Liver (tissue), 9 donors: ENCODE measurements around the gene PSMG3. TPM values are rescaled to one million over a fixed set of nuclear protein-coding genes. Genes with fewer than 3 reads are reported as not detected.

Experiments
- DNase-seq: peaks from one replicate; pipeline ENCODE4 v3.0.0-alpha.2; 2017; ENCODE audit warnings: low spot score
- H3K27ac ChIP-seq, 2 donors: one replicate each; pipeline ENCODE4 v1.7.0; 2013; ENCODE audit warnings: inconsistent platforms in 2 of 2, low read length in 2 of 2, control low read depth in 1 of 2, low read depth in 1 of 2, mild to moderate bottlenecking in 1 of 2
- H3K27me3 ChIP-seq, 4 donors: one replicate each; pipeline versions ENCODE4 v1.6.1 to v1.7.0; 2013; ENCODE audit warnings: low read length in 3 of 4, inconsistent platforms in 1 of 4, mild to moderate bottlenecking in 1 of 4, moderate library complexity in 1 of 4; ENCODE audit not compliant: control insufficient read depth in 4 of 4, insufficient read depth in 4 of 4
- H3K36me3 ChIP-seq, 4 donors: one replicate each; pipeline versions ENCODE4 v1.6.1 to v1.7.0; 2013; ENCODE audit warnings: low read length in 3 of 4, mild to moderate bottlenecking in 3 of 4, low read depth in 1 of 4, moderate library complexity in 1 of 4; ENCODE audit not compliant: control insufficient read depth in 4 of 4, insufficient read depth in 3 of 4
- H3K4me1 ChIP-seq, 4 donors: one replicate each; pipeline versions ENCODE4 v1.6.1 to v1.7.0; 2013; ENCODE audit warnings: low read length in 3 of 4, mild to moderate bottlenecking in 3 of 4, moderate library complexity in 1 of 4; ENCODE audit not compliant: control insufficient read depth in 4 of 4, insufficient read depth in 4 of 4
- H3K4me3 ChIP-seq, 3 donors: one replicate each; pipeline versions ENCODE4 v1.6.1 to v1.7.0; 2013; ENCODE audit warnings: low read length in 3 of 3, control low read depth in 1 of 3, low read depth in 1 of 3, mild to moderate bottlenecking in 1 of 3
- H3K9ac ChIP-seq, 2 donors: one replicate each; pipeline ENCODE4 v1.7.0; 2013; ENCODE audit warnings: low read length in 2 of 2, mild to moderate bottlenecking in 2 of 2, moderate library complexity in 2 of 2, control low read depth in 1 of 2, low read depth in 1 of 2
- H3K9me3 ChIP-seq, 4 donors: one replicate each; pipeline versions ENCODE4 v1.6.1 to v1.7.0; 2013; ENCODE audit warnings: low read length in 3 of 4; ENCODE audit not compliant: control insufficient read depth in 4 of 4
- ATF3 ChIP-seq: IDR thresholded peaks from 2 replicates; pipeline ENCODE4 v1.6.1; 2016; ENCODE audit warnings: antibody characterized with exemption
- CTCF ChIP-seq: fragments of 150-350 bp; IDR thresholded peaks from 2 replicates; pipeline ENCODE4 v1.5.1; 2017; ENCODE audit warnings: improper control_type of control experiment, low read depth, low read length; ENCODE audit not compliant: missing input control
- EGR1 ChIP-seq, 2 donors: IDR thresholded peaks; 2 replicates each; pipeline ENCODE4 v1.6.1; 2016 to 2018; ENCODE audit warnings: antibody characterized with exemption in 2 of 2, low read depth in 2 of 2
- FOXA1 ChIP-seq: IDR thresholded peaks from 2 replicates; pipeline ENCODE4 v1.6.1; 2016; ENCODE audit warnings: antibody characterized with exemption
- FOXA2 ChIP-seq: IDR thresholded peaks from 2 replicates; pipeline ENCODE4 v1.6.1; 2016; ENCODE audit warnings: antibody characterized with exemption
- GABPA ChIP-seq, 2 donors: IDR thresholded peaks in 1 of 2; conservative IDR thresholded peaks in 1 of 2; 2 replicates each; pipeline ENCODE4 v1.6.1; 2016; ENCODE audit warnings: antibody characterized with exemption in 2 of 2, mild to moderate bottlenecking in 1 of 2, moderate library complexity in 1 of 2
- HNF4A ChIP-seq, 2 donors: conservative IDR thresholded peaks; 2 replicates each; pipeline ENCODE4 v1.6.1; 2016; ENCODE audit warnings: antibody characterized with exemption in 2 of 2, mild to moderate bottlenecking in 2 of 2
- JUND ChIP-seq, 2 donors: IDR thresholded peaks; 2 replicates each; pipeline ENCODE4 v1.6.1; 2016; ENCODE audit warnings: antibody characterized with exemption in 2 of 2
- MAX ChIP-seq: IDR thresholded peaks from 2 replicates; pipeline ENCODE4 v1.6.1; 2016; ENCODE audit warnings: antibody characterized with exemption
- NR2F2 ChIP-seq: IDR thresholded peaks from 2 replicates; pipeline ENCODE4 v1.6.1; 2016; ENCODE audit warnings: antibody characterized with exemption
- RAD21 ChIP-seq, 2 donors: IDR thresholded peaks; 2 replicates each; pipeline ENCODE4 v1.6.1; 2016; ENCODE audit warnings: antibody characterized with exemption in 2 of 2, mild to moderate bottlenecking in 2 of 2
- REST ChIP-seq: IDR thresholded peaks from 2 replicates; pipeline ENCODE4 v1.6.1; 2016; ENCODE audit warnings: antibody characterized with exemption, mild to moderate bottlenecking
- RXRA ChIP-seq, 2 donors: IDR thresholded peaks; 2 replicates each; pipeline ENCODE4 v1.6.1; 2017 to 2018; ENCODE audit warnings: antibody characterized with exemption in 2 of 2, mild to moderate bottlenecking in 1 of 2
- SP1 ChIP-seq: IDR thresholded peaks from 2 replicates; pipeline ENCODE4 v1.6.1; 2018; ENCODE audit warnings: antibody characterized with exemption, mild to moderate bottlenecking
- TAF1 ChIP-seq: conservative IDR thresholded peaks from 2 replicates; pipeline ENCODE4 v1.6.1; 2016; ENCODE audit warnings: antibody characterized with exemption, mild to moderate bottlenecking
- YY1 ChIP-seq: IDR thresholded peaks from 2 replicates; pipeline ENCODE4 v1.6.1; 2016; ENCODE audit warnings: antibody characterized with exemption, mild to moderate bottlenecking
- ZBTB33 ChIP-seq: IDR thresholded peaks from 2 replicates; pipeline ENCODE4 v1.6.1; 2016; ENCODE audit warnings: antibody characterized with exemption
- WGBS: extraction: QIAGEN DNeasy Blood & Tissue Kit; methylation state at CpG from one replicate; pipeline ENCODE4 v1.1.7; 2013; 5-methylcytosine and 5-hydroxymethylcytosine counted together
- polyA plus RNA-seq, 2 donors: library from polyadenylated mRNA; stranded (reverse) in 1 of 2; unstranded in 1 of 2; fragments of 200-250 nt in 1 of 2; fragments of >200 nt in 1 of 2; fragmentation: Nextera tagmentation in 1 of 2; extraction: Ambion mirVana in 1 of 2; gene quantifications; one replicate each; pipeline versions ENCODE4 v1.2.1 to v1.2.3, GENCODE V29; 2013 to 2015
- total RNA-seq, 2 donors: library from RNA; depleted of rRNA; stranded (reverse); fragments of >200 nt; gene quantifications; one replicate each; pipeline ENCODE4 v1.2.3, GENCODE V29; 2014
- donor health status: healthy.
- donor health status: healthy.
- donor health status: healthy.
- donor health status: healthy.
- donor health status: healthy.

The PSMG3 gene
- total and polyA plus RNA-seq, 4 donors: 10.1 to 22.4 (median 15.7) TPM

- Histone ChIP-seq H3K27me3 (peaks cover 0 to 5% (median 0%) of the 10 kb centered on the region in 4 donors), H3K9me3 (no peaks in the 10 kb centered on the region), H3K27ac (no peak overlapping the region), H3K9ac (no peak overlapping the region), H3K4me3 (no peak overlapping the region), H3K4me1 (no peaks in the 10 kb centered on the region), H3K36me3 (no peaks in the 10 kb centered on the region)
- 80% methylated on average over 41 of the region's 41 CpGs for WGBS
- no peak for TF ChIP-seq RXRA (IDR thresholded peaks at IDR 0.05)
- TF ChIP-seq TAF1: no peak
- no peak for TF ChIP-seq CTCF
- no peak for TF ChIP-seq FOXA2
- no peak for TF ChIP-seq HNF4A (conservative IDR thresholded peaks at IDR 0.05)
- TF ChIP-seq REST: no peak
- no peak for TF ChIP-seq EGR1 (IDR thresholded peaks at IDR 0.05; ENCODE audit: low read depth in 2 of 2)
- DNase-seq: no peak
These were observed 33.8 kb upstream of the PSMG3 start for GRCh38 chr7:1603346-1604225.

- no peaks in the 10 kb centered on the region for H3K4me1 ChIP-seq
- 92% methylated on average over 15 of the region's 15 CpGs for WGBS
- H3K27ac ChIP-seq: no peak overlapping the region
- H3K27me3 ChIP-seq: no peaks in the 10 kb centered on the region
- DNase-seq: no peak
- no peaks in the 10 kb centered on the region for H3K9me3 ChIP-seq
- no peak overlapping the region for H3K4me3 ChIP-seq
- H3K9ac ChIP-seq: no peak overlapping the region
- H3K36me3 ChIP-seq: no peaks in the 10 kb centered on the region
- TF ChIP-seq ZBTB33: no peak
- no peak for TF ChIP-seq MAX
- no peak for TF ChIP-seq TAF1
- no peak for TF ChIP-seq REST
- TF ChIP-seq CTCF: no peak
- TF ChIP-seq JUND (IDR thresholded peaks at IDR 0.05): no peak
- no peak for TF ChIP-seq RAD21 (IDR thresholded peaks at IDR 0.05)
- no peak for TF ChIP-seq YY1
- no peak for TF ChIP-seq FOXA2
- no peak for TF ChIP-seq SP1
- TF ChIP-seq GABPA (IDR thresholded peaks at IDR 0.05 in 1 of 2, conservative IDR thresholded peaks at IDR 0.05 in 1 of 2): no peak
- TF ChIP-seq NR2F2: no peak
- no peak for TF ChIP-seq FOXA1
- no peak for TF ChIP-seq ATF3
- no peak for TF ChIP-seq RXRA (IDR thresholded peaks at IDR 0.05)
These were observed 32.6 kb upstream of the PSMG3 start for GRCh38 chr7:1602386-1602785.
